ENCODE results near the gene CCDC102A. TPM values are rescaled to one million over a fixed set of nuclear protein-coding genes. Genes with fewer than 3 reads are reported as not detected.

CCDC102A gene
- total RNA-seq, 4 donors from 2014 or later = 8.7 to 23.6 (median 22.0) TPM

GRCh38 chr16:57574646-57575467 is 38.5 kb upstream of the CCDC102A start:
- Histone ChIP-seq H3K36me3 (no peaks in the 10 kb centered on the region), H3K9me3 (no peaks in the 10 kb centered on the region), H3K4me3 (no peak overlapping the region), H3K27me3 (no peaks in the 10 kb centered on the region), H3K4me1 (no peaks in the 10 kb centered on the region), H3K27ac (no peak overlapping the region)
- TF ChIP-seq POLR2A (IDR thresholded peaks at IDR 0.05) (no peak), CTCF (IDR thresholded peaks at IDR 0.05) (no peak)
- intact Hi-C loops (cut with DNase I; ENCODE audit: low total_unique reads) = no loop called here
- no peak for DNase-seq

GRCh38 chr16:57574086-57574485 is 37.7 kb upstream of the CCDC102A start:
- no peak overlapping the region for H3K4me3 ChIP-seq
- no peaks in the 10 kb centered on the region for H3K27me3 ChIP-seq
- DNase-seq = no peak
- intact Hi-C loops (cut with DNase I; ENCODE audit: low total_unique reads) = no loop called here
- H3K36me3 ChIP-seq = no peaks in the 10 kb centered on the region
- no peaks in the 10 kb centered on the region for H3K9me3 ChIP-seq
- no peaks in the 10 kb centered on the region for H3K4me1 ChIP-seq
- no peak overlapping the region for H3K27ac ChIP-seq
- TF ChIP-seq CTCF (IDR thresholded peaks at IDR 0.05) (no peak), POLR2A (IDR thresholded peaks at IDR 0.05) (no peak)

GRCh38 chr16:57572978-57573728 is 36.8 kb upstream of the CCDC102A start:
- Histone ChIP-seq H3K9me3 (no peaks in the 10 kb centered on the region), H3K27ac (no peak overlapping the region), H3K4me3 (no peak overlapping the region), H3K4me1 (no peaks in the 10 kb centered on the region), H3K36me3 (no peaks in the 10 kb centered on the region), H3K27me3 (no peaks in the 10 kb centered on the region)
- TF ChIP-seq CTCF (IDR thresholded peaks at IDR 0.05) = no peak
- TF ChIP-seq POLR2A (IDR thresholded peaks at IDR 0.05) = no peak
- intact Hi-C loops (cut with DNase I; ENCODE audit: low total_unique reads) = no loop called here
- DNase-seq = no peak

- Histone ChIP-seq H3K9me3 (no peaks in the 10 kb centered on the region), H3K27ac (no peak overlapping the region), H3K4me1 (no peaks in the 10 kb centered on the region), H3K4me3 (no peak overlapping the region), H3K27me3 (no peaks in the 10 kb centered on the region), H3K36me3 (no peaks in the 10 kb centered on the region)
- no peak for TF ChIP-seq POLR2A (IDR thresholded peaks at IDR 0.05)
- no peak for TF ChIP-seq CTCF (IDR thresholded peaks at IDR 0.05)
- no peak for DNase-seq
- intact Hi-C loops (cut with DNase I; ENCODE audit: low total_unique reads) = no loop called here
Measured at GRCh38 chr16:57571098-57571497, 34.7 kb upstream of the CCDC102A start.

Measured in uterus (tissue), 4 donors.